Left ventricle myocardium inferior (tissue), 1 donor: ENCODE data around the gene RTF2. TPM values are rescaled to one million over a fixed set of nuclear protein-coding genes. Genes with fewer than 3 reads are reported as not detected.

Experiments used
- DNase-seq: peaks from one replicate; pipeline ENCODE4 v3.0.0-alpha.2; 2020
- H3K27ac ChIP-seq: fragments of 200-600 bp; replicated peaks from 2 replicates; pipeline ENCODE4 v1.8.0; 2021
- H3K27me3 ChIP-seq: fragments of 200-600 bp; 2 replicates; pipeline ENCODE4 v1.8.0; 2021; ENCODE audit warnings: low read depth
- H3K36me3 ChIP-seq: fragments of 200-600 bp; 2 replicates; pipeline ENCODE4 v1.8.0; 2021
- H3K4me1 ChIP-seq: fragments of 200-600 bp; 2 replicates; pipeline ENCODE4 v1.8.0; 2021
- H3K4me3 ChIP-seq: fragments of 200-600 bp; 2 replicates; pipeline ENCODE4 v1.8.0; 2021; ENCODE audit warnings: mild to moderate bottlenecking, moderate library complexity
- H3K9me3 ChIP-seq: fragments of 200-600 bp; replicated peaks from 2 replicates; pipeline ENCODE4 v1.8.0; 2021
- intact Hi-C: fragments of 100-400 bp; cut with micrococcal nuclease; formaldehyde crosslinking; loops from one replicate; pipeline ENCODE4 v1.11.0; 2022
- total RNA-seq: library from RNA; stranded (reverse); fragmentation: NEBNext Ultra II Directional; extraction: Animal tissue kit (Norgen Biotek cat#: 25700); gene quantifications from one replicate; pipeline ENCODE4 v1.2.1, GENCODE V29; 2021
- TF ChIP-seq, protein P1 (sequence below): fragments of 200-600 bp; IDR thresholded peaks from 2 replicates; pipeline ENCODE4 v1.8.0; 2021; ENCODE audit warnings: antibody characterized with exemption, mild to moderate bottlenecking, borderline replicate concordance
- donor health status: DM: no; HTN: yes; CAD: no; lungs with severe emphysema.

RTF2 gene
- total RNA-seq, 1 donor from 2014 or later = 88.7 TPM

GRCh38 chr20:56465997-56466396 lies 2.4 kb upstream of the RTF2 start:
- H3K27ac ChIP-seq = no peak overlapping the region
- no peaks in the 10 kb centered on the region for H3K36me3 ChIP-seq
- no peaks in the 10 kb centered on the region for H3K27me3 ChIP-seq
- peaks cover 30% of the 10 kb centered on the region for H3K4me1 ChIP-seq
- TF ChIP-seq, protein P1, sequence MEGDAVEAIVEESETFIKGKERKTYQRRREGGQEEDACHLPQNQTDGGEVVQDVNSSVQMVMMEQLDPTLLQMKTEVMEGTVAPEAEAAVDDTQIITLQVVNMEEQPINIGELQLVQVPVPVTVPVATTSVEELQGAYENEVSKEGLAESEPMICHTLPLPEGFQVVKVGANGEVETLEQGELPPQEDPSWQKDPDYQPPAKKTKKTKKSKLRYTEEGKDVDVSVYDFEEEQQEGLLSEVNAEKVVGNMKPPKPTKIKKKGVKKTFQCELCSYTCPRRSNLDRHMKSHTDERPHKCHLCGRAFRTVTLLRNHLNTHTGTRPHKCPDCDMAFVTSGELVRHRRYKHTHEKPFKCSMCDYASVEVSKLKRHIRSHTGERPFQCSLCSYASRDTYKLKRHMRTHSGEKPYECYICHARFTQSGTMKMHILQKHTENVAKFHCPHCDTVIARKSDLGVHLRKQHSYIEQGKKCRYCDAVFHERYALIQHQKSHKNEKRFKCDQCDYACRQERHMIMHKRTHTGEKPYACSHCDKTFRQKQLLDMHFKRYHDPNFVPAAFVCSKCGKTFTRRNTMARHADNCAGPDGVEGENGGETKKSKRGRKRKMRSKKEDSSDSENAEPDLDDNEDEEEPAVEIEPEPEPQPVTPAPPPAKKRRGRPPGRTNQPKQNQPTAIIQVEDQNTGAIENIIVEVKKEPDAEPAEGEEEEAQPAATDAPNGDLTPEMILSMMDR = no peak
- no peaks in the 10 kb centered on the region for H3K9me3 ChIP-seq
- H3K4me3 ChIP-seq = no peak overlapping the region
- DNase-seq = no peak
- intact Hi-C loops = loop anchor here (5.0 kb wide), 1 partner anchor 69 kb away; no protein-coding TSS in a partner anchor

DNA sequence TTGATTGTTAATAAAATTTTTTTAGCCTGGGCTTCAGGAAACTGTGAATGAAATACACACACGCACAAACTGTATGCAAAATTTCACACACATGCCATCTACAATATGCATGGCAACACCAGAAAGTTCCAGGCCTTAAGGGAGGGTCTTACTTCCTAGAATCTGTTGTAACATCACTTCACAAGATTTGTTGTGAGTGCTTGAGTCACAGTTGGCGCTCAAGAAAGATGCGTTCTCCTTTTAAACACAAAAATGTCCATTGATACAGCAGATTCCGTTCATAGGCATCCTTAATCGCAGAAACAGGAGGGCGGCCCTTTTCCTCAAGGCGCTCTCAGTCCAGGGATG lies 485 bp upstream of the RTF2 start:
- Histone ChIP-seq H3K9me3 (no peaks in the 10 kb centered on the region), H3K4me3 (peak overlapping the region; percentile 91), H3K27me3 (no peaks in the 10 kb centered on the region), H3K27ac (peak overlapping the region; percentile 86), H3K36me3 (peaks cover 2% of the 10 kb centered on the region), H3K4me1 (peaks cover 30% of the 10 kb centered on the region)
- intact Hi-C loops = loop anchor here (5.0 kb wide), 1 partner anchor 71 kb away; no protein-coding TSS in a partner anchor
- no peak for DNase-seq
- TF ChIP-seq, protein P1 = no peak

GRCh38 chr20:56469077-56469449 lies 636 bp downstream of the RTF2 start:
- peaks cover 30% of the 10 kb centered on the region for H3K4me1 ChIP-seq
- no peaks in the 10 kb centered on the region for H3K27me3 ChIP-seq
- peak overlapping the region; percentile 86 for H3K27ac ChIP-seq
- no peak for DNase-seq
- intact Hi-C loops = loop anchor here (5.0 kb wide), 1 partner anchor 72 kb away; no protein-coding TSS in a partner anchor
- H3K9me3 ChIP-seq = no peaks in the 10 kb centered on the region
- peak overlapping the region; percentile 91 for H3K4me3 ChIP-seq
- TF ChIP-seq, protein P1 = no peak
- H3K36me3 ChIP-seq = peaks cover 13% of the 10 kb centered on the region

DNA sequence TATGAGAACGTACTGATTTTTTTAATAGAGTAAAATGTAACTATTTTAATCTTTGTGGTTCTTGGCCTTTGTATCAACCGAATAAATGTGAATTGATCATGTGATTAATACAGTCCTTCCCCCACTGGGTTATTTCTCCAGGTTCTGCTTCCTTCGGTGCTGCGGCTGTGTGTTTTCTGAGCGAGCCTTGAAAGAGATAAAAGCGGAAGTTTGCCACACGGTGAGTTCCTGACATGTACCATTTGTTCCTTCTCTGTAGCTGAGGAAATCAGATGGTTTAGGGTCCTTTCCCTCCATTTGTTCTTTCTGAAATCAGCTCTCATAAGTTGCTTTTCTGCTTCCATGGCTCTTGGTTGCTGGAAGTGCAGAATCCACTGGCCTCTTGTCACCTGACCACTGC lies 15.5 kb downstream of the RTF2 start:
- intact Hi-C loops = no loop called here
- no peak for DNase-seq
- TF ChIP-seq, protein P1 = no peak
- H3K4me1 ChIP-seq = no peaks in the 10 kb centered on the region
- no peaks in the 10 kb centered on the region for H3K9me3 ChIP-seq
- H3K36me3 ChIP-seq = peaks cover 89% of the 10 kb centered on the region
- no peaks in the 10 kb centered on the region for H3K27me3 ChIP-seq
- no peak overlapping the region for H3K4me3 ChIP-seq
- no peak overlapping the region for H3K27ac ChIP-seq

- Histone ChIP-seq H3K4me3 (no peak overlapping the region), H3K4me1 (no peaks in the 10 kb centered on the region), H3K27ac (no peak overlapping the region), H3K27me3 (no peaks in the 10 kb centered on the region), H3K36me3 (peaks cover 82% of the 10 kb centered on the region), H3K9me3 (no peaks in the 10 kb centered on the region)
- TF ChIP-seq, protein P1 = no peak
- no peak for DNase-seq
- intact Hi-C loops = no loop called here
These were observed 18.8 kb downstream of the RTF2 start for GRCh38 chr20:56487216-56487615.
